GM21381 (cell line): ENCODE data around the gene MISP3.

Source experiments
- ATAC-seq: cut with Tn5 transposase; IDR thresholded peaks from one replicate; pipeline ENCODE4 v1.9.1; 2021; ENCODE audit warnings: mild to moderate bottlenecking, moderate library complexity; ENCODE audit not compliant: unreplicated experiment

MISP3 gene

DNA sequence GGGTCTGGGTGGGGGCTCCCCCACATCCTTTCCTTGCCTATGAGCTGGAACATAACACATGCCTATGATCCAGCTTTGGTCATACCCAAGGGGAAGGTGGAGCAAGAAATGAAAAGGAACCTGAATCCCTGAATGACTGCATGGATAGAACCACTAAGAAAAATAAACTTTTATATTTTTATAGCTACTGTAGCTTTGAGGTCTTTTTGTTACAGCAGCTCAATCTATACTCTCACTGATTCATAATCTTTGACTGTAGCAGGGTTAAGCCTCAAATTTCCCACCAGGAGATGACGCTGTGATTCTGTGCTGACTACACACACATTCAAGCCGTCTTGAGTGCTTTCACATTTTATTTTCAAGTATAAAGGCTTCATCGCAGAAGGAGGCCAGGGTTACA lies 19.6 kb upstream of the MISP3 start:
- ATAC-seq: no peak

GRCh38 chr19:14053500-14053899 lies 19.1 kb upstream of the MISP3 start:
- no peak for ATAC-seq

DNA sequence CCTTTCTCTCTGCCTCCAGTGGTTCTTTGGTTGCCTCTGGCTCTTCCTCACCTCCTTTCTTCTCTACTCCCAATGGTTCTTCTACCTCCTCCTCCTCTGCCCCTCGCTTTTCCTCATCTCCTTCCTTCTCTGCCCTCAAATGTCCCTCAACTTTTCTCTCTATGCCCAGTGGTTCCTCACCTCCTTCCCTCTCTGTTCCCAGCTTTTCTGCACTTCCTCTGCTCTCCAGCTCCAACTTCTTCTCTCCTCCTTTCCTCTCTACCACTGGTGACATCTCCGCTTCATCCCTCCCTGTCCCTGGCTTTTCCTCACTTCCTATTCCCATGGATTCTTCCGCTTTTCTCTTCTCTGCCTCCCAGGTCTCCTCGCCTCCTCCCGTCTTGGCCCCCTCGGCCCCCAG lies 18.5 kb upstream of the MISP3 start:
- ATAC-seq: no peak

DNA sequence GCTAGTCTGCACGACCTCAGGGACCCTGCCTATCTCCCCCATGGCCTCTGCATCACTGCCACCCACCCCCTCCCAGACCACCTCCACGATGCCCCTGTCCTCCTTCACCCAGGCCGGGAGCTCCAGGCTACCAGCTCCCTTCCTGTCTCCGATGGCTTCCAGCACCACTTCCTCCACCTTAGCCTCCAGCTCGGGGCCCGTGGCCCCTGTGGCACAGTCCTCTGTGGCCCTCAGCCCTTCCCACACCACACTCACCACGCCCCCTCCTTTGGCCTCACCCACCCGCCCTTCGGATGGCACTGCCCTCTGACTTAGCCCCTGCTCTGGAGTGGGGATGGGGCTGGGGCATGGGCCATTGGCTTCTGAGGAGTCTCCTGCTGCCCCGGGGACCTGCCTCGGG lies 17.9 kb upstream of the MISP3 start:
- no peak for ATAC-seq

DNA sequence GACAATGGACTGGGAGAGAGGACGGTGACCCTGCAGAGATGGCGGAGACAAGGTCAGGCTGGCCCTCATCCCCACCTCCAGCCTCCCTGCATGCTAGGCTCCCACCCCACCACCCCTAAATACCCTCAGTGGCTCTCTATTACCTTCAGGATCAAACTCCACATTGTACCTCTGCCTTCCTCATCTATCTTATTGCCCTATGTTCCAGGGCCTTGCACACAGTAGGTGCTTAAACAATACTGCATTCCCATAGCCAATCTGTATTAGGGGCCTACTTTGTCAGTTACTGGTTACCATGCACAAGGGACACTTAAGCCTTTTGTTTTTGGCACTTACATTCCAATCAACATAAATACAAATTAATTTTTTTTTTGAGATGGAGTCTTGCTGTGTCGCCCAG lies 17.2 kb upstream of the MISP3 start:
- no peak for ATAC-seq

DNA sequence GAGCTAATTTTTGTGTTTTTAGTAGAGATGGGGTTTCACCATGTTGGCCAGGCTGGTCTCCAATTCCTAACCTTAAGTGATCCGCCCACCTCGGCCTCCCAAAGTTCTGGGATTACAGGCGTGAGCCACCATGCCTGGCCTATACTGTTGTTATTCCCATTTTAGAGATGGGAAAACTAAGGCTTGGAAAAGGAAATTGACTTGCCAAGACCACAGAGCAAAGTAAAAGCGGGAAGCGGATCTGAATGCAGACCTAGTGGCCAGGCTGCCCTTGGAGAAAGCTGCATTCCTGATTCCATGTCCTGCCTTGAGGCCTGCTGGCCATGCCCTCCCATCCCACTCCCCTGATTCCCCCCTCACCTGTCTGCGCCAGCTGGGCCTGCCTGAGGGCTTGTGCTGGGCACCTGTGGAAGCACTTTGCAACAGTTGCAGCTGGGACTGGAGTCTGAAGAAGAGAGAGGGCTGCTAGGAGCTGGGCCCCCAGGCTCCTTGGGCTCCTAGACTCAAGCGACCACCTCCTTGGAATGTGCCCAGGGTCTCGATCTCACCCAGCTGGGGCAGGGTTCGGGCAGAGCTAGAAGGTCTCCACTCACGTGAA lies 16.4 kb upstream of the MISP3 start:
- no peak for ATAC-seq

DNA sequence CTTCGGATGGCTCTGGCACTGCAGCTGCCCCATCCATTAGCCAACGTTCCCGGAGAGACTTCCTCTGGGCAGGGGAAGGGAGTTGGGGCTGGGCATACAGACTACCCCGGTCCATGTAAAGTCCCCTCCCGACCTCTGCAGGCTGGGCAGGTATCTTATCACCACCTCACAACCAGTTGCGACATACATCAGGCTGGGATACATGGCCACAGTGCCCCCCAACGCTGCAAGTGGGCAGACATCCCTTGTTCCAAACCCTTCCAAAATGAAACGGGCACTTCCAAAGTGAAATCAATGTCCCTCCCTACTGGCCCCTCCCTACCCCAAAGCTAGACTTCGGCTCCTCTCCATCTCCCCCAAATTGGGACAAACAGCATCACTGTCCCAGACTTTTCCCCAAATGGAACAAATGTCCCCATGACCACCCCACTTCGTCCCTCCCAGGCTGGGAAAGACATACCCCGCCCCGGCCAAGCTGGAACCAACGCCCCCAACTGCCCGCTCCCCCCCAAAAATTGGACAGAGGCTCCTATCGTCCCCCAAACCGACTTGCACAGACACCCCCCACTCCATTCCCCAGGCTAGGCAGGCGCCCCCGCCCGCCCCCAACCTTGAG lies 15.7 kb upstream of the MISP3 start:
- ATAC-seq: no peak

- ATAC-seq: no peak
These were observed 14.1 kb upstream of the MISP3 start for GRCh38 chr19:14058182-14059092.

DNA sequence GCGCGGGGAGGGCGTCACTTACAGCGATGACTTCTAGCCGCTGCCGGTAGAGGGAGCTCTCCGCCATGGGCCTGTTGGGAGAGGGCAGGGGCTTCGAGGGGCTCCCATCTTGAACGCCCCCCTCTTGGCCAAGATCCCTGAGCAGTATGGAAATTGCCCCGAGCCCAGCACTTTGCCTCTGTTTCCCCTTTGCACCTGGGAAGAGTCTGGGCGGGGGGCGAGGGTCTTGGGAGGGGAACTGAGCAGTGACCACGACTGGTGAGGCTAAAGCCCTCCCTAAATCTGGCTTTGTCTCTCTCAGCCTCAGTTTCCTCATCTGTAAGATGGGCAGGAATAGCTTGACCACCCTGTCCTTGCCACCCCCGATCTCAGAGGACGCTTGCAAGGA lies 13.5 kb upstream of the MISP3 start:
- no peak for ATAC-seq

DNA sequence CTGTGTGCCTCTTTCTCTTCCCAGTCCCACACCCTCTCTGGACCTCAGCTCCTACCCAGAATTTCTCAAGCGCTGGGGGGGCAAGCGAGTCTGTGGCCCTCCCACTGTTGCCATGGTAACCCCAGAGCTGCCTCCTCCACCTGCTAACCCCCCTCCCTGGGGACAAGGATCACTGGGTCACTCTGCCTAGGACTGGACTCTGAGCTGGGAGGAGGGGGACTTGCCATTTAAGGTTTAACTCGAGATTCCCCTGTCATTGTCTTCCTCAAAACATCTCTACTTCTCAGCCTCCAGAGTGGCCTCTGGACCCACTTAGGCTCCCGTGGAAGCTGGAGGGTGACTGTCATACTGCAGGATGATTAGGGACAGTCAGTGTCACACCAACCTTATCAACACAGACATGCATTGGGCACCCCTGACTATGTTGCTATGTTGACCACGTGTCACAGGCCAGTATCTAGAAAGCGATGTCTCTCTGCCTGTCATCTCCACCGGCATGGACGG lies 12.9 kb upstream of the MISP3 start:
- no peak for ATAC-seq

DNA sequence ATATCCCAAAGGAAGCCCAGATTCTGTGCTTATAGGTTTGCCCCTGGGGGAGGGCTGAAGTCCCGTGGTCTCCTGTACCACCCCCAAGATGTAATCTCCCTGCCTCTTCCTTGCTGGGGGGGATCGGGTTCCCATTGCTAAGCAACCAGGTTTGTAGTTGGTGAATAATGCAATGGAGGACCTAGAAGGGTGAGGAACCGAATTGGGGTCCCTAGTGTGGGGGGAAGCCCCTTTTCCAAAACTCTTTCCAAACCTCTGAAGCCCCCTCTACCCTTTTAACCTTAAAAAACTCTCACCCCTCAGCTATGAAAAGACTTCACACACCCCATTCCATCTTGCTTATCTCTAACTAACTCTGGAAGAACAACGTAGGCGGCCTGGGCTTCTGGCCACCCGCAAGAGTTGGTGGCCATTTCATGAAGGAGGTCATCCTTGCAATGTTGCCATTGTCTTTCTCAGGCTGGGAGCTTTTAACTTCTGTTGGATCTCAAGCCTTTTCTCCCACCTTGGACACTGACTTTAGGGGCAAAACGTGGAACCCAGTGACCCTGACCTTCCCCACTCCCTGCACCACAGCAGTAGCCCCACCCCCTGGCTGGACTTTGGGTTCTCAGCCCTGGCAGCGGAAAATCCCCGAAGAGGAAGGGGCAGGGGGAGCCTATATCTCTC lies 11.4 kb upstream of the MISP3 start:
- ATAC-seq: no peak

DNA sequence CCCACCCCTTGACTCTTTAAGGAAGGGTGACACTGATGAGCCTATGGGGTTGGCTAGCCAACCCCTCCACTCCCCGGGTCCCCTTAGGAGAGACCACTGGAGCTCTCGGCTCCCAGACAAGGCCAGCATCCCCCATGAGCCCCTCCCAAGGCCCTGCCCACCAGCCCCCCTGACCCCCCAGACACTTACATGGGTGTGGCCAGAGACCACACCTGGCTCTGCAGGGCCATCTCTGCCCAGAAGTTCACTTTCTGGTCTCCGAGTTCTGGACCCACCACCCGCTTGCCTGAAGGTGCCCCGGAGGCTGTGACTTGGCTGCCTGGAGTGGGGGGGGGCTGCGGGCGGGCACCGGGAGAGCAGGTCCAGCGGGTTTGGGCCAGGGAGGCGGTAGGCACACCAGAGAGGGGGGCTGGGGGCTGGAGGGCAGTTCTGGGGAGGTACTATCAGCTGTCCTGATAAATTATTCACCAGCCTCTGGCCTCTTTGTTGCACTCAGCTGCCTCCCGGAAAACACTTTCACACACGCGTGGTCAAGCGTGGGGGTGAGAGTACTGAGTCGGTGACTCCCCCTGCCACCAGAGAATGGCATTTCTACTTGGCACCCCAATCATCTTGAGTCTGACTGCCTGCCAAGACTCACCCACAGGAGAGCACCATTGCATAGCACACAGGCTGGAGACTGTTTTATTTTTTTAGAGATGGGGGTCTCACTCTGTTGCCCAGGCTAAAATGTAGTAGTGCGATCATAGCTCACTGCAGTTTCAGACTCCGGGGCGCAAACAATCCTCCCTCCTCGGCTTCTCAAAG lies 10.6 kb upstream of the MISP3 start, which contains the start of gene PALM3:
Gene PALM3, minus strand, starts transcription at position 326 of the 807 bp plus-strand sequence. Its CDS starts 96 bp downstream, at position 230.
- no peak for ATAC-seq

DNA sequence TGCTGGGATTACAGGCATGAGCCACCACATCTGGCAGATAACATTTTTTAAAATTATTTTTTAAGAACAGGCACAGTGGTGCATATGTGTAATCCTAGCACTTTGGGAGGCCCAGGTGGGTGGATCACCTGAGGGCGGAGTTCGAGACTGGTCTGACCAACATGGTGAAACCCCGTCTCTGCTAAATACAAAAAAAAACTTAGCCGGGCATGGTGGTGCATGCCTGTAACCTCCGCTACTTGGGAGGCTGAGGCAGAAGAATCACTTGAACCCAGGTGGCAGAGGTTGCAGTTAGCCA lies 10.1 kb upstream of the MISP3 start:
- no peak for ATAC-seq

GRCh38 chr19:14063105-14063504 lies 9.5 kb upstream of the MISP3 start:
- no peak for ATAC-seq

GRCh38 chr19:14066134-14066533 lies 6.5 kb upstream of the MISP3 start:
- ATAC-seq: no peak

DNA sequence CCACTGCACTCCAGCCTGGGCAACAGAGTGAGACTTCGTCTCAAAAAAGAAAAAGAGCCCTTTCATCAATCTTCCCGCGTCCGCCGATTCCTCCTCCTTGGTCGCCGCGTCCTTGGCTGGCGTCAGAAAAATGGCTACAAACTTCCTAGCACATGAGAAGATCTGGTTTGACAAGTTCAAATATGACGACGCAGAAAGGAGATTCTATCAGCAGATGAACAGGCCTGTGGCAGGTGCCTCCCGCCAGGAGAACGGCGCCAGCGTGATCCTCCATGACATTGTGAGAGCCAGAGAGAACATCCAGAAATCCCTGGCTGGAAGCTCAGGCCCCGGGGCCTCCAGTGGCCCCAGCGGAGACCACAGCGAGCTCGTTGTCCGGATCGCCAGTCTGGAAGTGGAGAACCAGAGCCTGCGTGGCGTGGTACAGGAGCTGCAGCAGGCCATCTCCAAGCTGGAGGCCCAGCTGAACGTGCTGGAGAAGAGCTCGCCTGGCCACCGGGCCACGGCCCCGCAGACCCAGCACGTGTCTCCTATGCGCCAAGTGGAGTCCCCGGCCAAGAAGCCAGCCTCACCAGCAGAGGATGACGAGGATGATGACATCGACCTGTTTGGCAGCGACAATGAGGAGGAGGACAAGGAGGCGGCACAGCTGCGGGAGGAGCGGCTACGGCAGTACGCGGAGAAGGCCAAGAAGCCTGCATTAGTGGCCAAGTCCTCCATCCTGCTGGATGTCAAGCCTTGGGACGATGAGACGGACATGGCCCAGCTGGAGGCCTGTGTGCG lies 2.1 kb upstream of the MISP3 start:
- ATAC-seq: no peak

GRCh38 chr19:14073261-14073924 lies 807 bp downstream of the MISP3 start:
- peak; percentile 47 for ATAC-seq

GRCh38 chr19:14073925-14074838 lies 1.6 kb downstream of the MISP3 start:
- ATAC-seq: peak; percentile 10
